Activated naive CD8-positive, alpha-beta T cell (primary cell): ENCODE data around the gene ASS1.

Experiments
- H3K27ac Mint-ChIP-seq: one replicate; pipeline ENCODE4 v1.8.0; 2021; ENCODE audit warnings: mixed read lengths
- H3K27me3 Mint-ChIP-seq: one replicate; pipeline ENCODE4 v1.8.0; 2021; ENCODE audit warnings: mixed read lengths
- H3K36me3 Mint-ChIP-seq: one replicate; pipeline ENCODE4 v1.8.0; 2021; ENCODE audit warnings: mixed read lengths
- H3K4me1 Mint-ChIP-seq: one replicate; pipeline ENCODE4 v1.8.0; 2021; ENCODE audit warnings: low read depth, mixed read lengths
- H3K4me3 Mint-ChIP-seq: one replicate; pipeline ENCODE4 v1.8.0; 2021; ENCODE audit warnings: mild to moderate bottlenecking, mixed read lengths
- H3K9me3 Mint-ChIP-seq: one replicate; pipeline ENCODE4 v1.8.0; 2021; ENCODE audit warnings: low read depth, mixed read lengths

The ASS1 gene

DNA sequence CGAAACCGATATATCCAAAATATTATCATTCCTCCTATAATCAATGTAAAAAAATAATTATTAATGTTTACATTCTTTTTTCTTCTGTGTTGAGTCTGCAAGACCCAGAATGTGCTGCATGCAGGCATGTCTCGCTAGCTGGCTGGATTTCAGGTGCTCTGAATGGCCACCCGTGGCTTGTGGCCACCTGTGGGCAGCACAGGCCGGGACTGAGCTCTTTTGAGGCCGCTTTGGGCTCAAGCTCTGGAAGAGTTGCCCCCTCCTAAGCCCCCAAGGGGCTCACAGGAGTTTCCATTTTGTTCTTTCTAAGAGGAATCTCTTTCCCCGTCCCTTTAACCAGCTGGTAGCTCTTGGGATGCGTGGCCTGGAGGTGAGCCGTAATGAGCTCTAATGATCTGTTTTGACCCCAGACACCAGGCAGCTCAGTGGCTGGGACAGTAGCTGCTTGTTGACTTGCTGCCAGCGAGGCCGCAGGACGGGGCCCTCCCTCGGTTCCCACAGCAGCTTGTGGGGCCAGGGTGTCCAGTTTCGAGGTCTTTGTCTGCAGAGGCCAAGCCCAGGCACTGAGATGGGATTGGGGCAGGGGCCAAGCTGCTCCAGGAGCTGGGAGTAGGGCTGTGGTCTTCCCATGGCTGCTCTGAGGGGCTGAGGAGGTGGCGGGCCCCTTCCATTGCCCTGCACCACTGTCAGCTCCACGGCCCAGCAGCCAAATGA is 20.8 kb downstream of the ASS1 start:
- Mint-ChIP-seq H3K4me1 (no peaks in the 10 kb centered on the region), H3K4me3 (no peak overlapping the region), H3K9me3 (no peaks in the 10 kb centered on the region), H3K36me3 (no peaks in the 10 kb centered on the region), H3K27ac (no peak overlapping the region), H3K27me3 (peaks cover 12% of the 10 kb centered on the region)

DNA sequence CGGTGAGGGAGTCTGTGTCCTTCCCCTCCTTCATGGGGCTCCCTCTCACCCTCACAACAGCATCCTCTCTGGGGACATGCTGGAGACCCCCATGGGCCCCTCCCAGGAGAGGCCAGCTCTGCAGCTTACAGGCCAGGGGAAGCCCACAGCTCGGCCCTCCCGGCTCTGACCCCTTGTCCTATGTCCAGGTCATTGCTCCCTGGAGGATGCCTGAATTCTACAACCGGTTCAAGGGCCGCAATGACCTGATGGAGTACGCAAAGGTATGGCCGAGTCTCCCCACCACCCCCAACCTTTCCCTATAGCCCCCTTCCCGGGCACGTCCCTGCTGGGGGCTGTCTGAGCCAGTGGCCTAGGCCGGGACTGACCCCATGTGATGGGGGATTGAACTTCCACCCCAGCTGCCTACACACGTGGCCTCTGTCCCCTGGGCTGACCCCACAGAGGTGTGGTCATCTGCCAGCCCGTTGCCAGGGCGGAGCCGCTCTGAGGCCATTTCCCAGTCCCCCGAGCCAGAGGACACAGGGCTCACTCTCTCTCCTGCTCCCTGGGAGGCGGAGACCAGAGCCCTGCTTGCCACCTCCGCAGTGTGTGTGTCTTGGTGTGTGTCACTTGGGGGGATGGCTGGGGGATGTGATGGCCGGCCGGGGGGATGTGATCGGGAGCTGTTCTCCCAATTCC is 21.9 kb downstream of the ASS1 start:
- H3K9me3 Mint-ChIP-seq, result no peaks in the 10 kb centered on the region

DNA sequence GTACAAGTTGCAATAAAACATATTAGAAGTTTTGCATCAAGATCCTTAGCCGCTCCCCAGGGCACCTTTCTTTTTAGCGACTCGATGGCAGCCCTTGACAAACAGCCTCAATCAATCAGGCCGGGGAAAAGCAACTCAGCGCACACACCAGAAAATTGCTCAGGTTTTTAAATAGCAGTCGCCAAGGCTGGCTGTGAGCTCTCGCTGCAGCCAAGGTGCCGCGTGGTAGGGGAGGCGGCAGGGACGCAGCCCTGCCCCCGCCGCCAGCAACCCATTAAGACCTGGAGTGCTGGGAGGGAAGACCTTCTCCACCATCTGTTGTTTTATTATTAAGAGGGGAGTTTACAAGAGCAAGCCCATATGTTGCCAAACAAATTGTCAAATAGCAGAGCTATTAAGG is 22.6 kb downstream of the ASS1 start:
- Mint-ChIP-seq H3K9me3 (no peaks in the 10 kb centered on the region), H3K4me3 (no peak overlapping the region), H3K27ac (no peak overlapping the region), H3K36me3 (no peaks in the 10 kb centered on the region), H3K4me1 (no peaks in the 10 kb centered on the region), H3K27me3 (peaks cover 13% of the 10 kb centered on the region)

More for the DNA sequence above, 21.9 kb downstream of the ASS1 start:
- H3K27me3 Mint-ChIP-seq, result peaks cover 13% of the 10 kb centered on the region
- H3K36me3 Mint-ChIP-seq, result no peaks in the 10 kb centered on the region
- H3K4me3 Mint-ChIP-seq, result no peak overlapping the region
- no peak overlapping the region for H3K27ac Mint-ChIP-seq
- no peaks in the 10 kb centered on the region for H3K4me1 Mint-ChIP-seq

DNA sequence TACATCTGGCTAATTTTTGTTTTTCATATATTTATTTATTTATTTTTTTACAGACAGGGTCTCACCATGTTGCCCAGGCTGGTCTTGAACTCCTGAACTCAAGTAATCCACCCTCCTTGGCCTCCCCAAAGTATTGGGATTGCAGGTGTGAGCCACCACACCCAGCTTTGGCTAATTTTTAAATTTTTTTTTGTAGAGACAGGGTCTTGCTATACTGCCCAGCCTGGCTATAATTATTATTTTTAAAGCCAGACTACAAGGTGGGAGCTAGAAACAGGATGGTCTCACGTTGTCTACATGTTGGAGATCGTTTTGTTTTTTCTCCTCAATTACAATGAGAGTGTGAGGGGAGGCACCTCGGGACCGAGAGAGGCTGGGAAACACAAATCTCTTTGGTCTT is 23.8 kb downstream of the ASS1 start:
- no peaks in the 10 kb centered on the region for H3K36me3 Mint-ChIP-seq
- H3K4me3 Mint-ChIP-seq, result no peak overlapping the region

GRCh38 chr9:130470269-130470668 is 25.5 kb downstream of the ASS1 start:
- Mint-ChIP-seq H3K27me3 (peaks cover 9% of the 10 kb centered on the region), H3K9me3 (no peaks in the 10 kb centered on the region), H3K36me3 (no peaks in the 10 kb centered on the region), H3K27ac (no peak overlapping the region), H3K4me3 (no peak overlapping the region), H3K4me1 (no peaks in the 10 kb centered on the region)

More for the DNA sequence above, 23.8 kb downstream of the ASS1 start:
- no peak overlapping the region for H3K27ac Mint-ChIP-seq
- peaks cover 11% of the 10 kb centered on the region for H3K27me3 Mint-ChIP-seq
- H3K4me1 Mint-ChIP-seq, result no peaks in the 10 kb centered on the region
- no peaks in the 10 kb centered on the region for H3K9me3 Mint-ChIP-seq

DNA sequence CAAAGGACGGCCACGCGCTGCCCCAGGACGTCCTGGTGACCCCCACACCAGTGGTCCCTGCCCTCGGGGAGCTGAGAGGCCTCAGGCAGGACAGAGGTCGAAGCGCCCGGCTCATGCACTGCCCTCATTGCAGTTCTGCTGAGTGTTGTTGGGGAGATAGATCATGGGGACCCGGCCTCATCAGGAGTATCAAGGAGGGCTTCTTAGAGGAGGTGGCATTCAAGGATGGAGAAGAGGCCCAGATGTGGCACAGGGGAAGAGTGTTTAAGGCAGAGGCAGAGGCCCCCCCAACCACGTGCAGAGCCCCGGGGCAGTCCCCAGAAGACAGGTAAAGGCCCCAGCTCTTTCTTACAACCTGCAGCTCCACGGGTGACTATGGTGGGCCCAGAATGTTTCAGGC is 26.2 kb downstream of the ASS1 start:
- no peaks in the 10 kb centered on the region for H3K9me3 Mint-ChIP-seq
- H3K4me1 Mint-ChIP-seq, result no peaks in the 10 kb centered on the region
- no peak overlapping the region for H3K27ac Mint-ChIP-seq
- no peaks in the 10 kb centered on the region for H3K36me3 Mint-ChIP-seq
- no peak overlapping the region for H3K4me3 Mint-ChIP-seq
- H3K27me3 Mint-ChIP-seq, result peaks cover 9% of the 10 kb centered on the region

- no peaks in the 10 kb centered on the region for H3K9me3 Mint-ChIP-seq
- no peaks in the 10 kb centered on the region for H3K36me3 Mint-ChIP-seq
- H3K4me1 Mint-ChIP-seq, result no peaks in the 10 kb centered on the region
- peaks cover 9% of the 10 kb centered on the region for H3K27me3 Mint-ChIP-seq
- H3K4me3 Mint-ChIP-seq, result no peak overlapping the region
- no peak overlapping the region for H3K27ac Mint-ChIP-seq
These were observed 26.8 kb downstream of the ASS1 start for GRCh38 chr9:130471411-130472183.

GRCh38 chr9:130472184-130472705 is 27.5 kb downstream of the ASS1 start:
- no peaks in the 10 kb centered on the region for H3K36me3 Mint-ChIP-seq
- H3K4me1 Mint-ChIP-seq, result no peaks in the 10 kb centered on the region
- peaks cover 9% of the 10 kb centered on the region for H3K27me3 Mint-ChIP-seq
- H3K27ac Mint-ChIP-seq, result no peak overlapping the region
- no peak overlapping the region for H3K4me3 Mint-ChIP-seq
- H3K9me3 Mint-ChIP-seq, result no peaks in the 10 kb centered on the region

- no peaks in the 10 kb centered on the region for H3K9me3 Mint-ChIP-seq
- H3K27me3 Mint-ChIP-seq, result peaks cover 4% of the 10 kb centered on the region
- H3K4me1 Mint-ChIP-seq, result no peaks in the 10 kb centered on the region
- no peaks in the 10 kb centered on the region for H3K36me3 Mint-ChIP-seq
- no peak overlapping the region for H3K27ac Mint-ChIP-seq
- H3K4me3 Mint-ChIP-seq, result no peak overlapping the region
These were observed 28.2 kb downstream of the ASS1 start for GRCh38 chr9:130473009-130473408.

- Mint-ChIP-seq H3K9me3 (no peaks in the 10 kb centered on the region), H3K27ac (no peak overlapping the region), H3K4me3 (no peak overlapping the region), H3K36me3 (no peaks in the 10 kb centered on the region), H3K27me3 (peaks cover 3% of the 10 kb centered on the region), H3K4me1 (no peaks in the 10 kb centered on the region)
These were observed 28.8 kb downstream of the ASS1 start for GRCh38 chr9:130473566-130473965.

DNA sequence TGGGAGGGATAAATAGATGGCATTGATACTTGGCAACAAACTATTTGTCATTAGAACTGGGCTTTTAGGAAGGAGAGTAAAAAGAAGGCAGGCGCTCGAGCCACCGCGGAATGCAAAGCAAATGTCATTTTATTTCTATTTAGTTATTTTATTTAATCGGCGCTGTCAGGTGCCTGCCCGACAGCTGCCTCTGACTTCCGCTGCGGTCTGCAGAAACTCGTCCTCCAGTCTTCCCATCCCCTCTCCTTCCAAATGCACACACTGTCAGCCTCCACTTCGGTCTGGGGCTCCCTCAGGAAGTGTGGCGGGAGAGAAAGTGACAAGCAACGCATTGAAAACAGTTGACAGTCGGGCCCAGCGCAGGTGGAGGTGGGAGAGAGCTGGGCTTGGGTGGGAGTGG is 29.3 kb downstream of the ASS1 start:
- no peaks in the 10 kb centered on the region for H3K9me3 Mint-ChIP-seq
- H3K4me3 Mint-ChIP-seq, result no peak overlapping the region
- H3K27me3 Mint-ChIP-seq, result peaks cover 2% of the 10 kb centered on the region
- no peak overlapping the region for H3K27ac Mint-ChIP-seq
- H3K36me3 Mint-ChIP-seq, result no peaks in the 10 kb centered on the region
- no peaks in the 10 kb centered on the region for H3K4me1 Mint-ChIP-seq

DNA sequence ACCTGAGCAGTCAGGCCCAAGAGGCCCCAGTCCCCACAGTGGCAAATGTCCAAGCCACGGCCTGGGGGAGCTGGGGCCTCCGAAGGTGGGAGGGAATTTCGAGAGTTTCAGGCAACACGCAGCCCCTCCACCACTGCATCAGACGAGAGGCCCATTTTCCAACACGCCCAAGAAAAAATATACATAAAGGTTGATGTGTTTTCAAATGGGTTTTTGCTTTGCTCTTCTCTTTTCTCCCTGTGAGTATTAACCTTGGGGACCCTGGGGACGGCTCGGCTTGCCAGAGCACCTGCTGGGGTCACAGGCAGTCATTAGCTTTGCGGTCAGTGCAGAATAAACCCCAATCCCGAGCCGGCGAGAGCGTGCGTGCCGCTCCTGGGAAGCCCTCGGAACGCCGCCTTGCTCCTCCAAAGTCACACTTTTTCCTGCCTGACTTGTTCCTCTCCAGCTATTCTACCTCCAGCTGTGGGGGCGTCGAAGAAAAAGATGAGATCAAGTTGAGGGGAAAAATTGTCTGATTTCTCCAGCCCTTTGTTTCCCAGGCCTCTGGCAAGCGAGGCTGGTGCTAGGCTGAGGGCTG is 31.5 kb downstream of the ASS1 start:
- Mint-ChIP-seq H3K9me3 (no peaks in the 10 kb centered on the region), H3K27ac (no peak overlapping the region), H3K4me1 (no peaks in the 10 kb centered on the region), H3K4me3 (no peak overlapping the region), H3K27me3 (no peaks in the 10 kb centered on the region), H3K36me3 (no peaks in the 10 kb centered on the region)

- no peak overlapping the region for H3K4me3 Mint-ChIP-seq
- H3K4me1 Mint-ChIP-seq, result no peaks in the 10 kb centered on the region
- H3K27ac Mint-ChIP-seq, result no peak overlapping the region
- H3K9me3 Mint-ChIP-seq, result no peaks in the 10 kb centered on the region
- no peaks in the 10 kb centered on the region for H3K27me3 Mint-ChIP-seq
- H3K36me3 Mint-ChIP-seq, result no peaks in the 10 kb centered on the region
These were observed 32.8 kb downstream of the ASS1 start for GRCh38 chr9:130477564-130477963.

DNA sequence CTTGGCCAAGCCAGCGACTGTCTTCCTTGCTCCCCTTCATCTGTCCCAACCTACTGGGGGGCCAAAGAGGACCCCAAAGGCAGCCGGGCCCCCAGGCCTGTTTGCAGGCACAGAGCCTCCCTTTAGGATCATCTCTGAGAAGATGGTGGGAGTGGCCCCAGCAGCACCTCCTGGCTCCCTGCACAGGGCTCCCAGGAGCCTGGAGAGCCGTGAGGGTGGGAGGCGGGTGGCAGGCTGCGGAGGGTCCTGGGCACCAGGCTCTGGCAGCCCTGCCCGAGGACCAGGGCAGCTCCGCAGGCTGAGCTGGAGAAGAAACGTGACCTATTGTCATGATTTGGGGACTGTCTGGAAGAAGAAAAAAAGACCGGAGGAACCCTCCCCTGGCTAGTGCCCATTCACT is 33.4 kb downstream of the ASS1 start:
- Mint-ChIP-seq H3K27ac (no peak overlapping the region), H3K36me3 (no peaks in the 10 kb centered on the region)

More for the DNA sequence above, 33.4 kb downstream of the ASS1 start:
- Mint-ChIP-seq H3K4me3 (no peak overlapping the region), H3K9me3 (no peaks in the 10 kb centered on the region), H3K4me1 (no peaks in the 10 kb centered on the region), H3K27me3 (peaks cover 5% of the 10 kb centered on the region)
